GM19468 (cell line): ENCODE measurements around the gene ZMYND8.

Experiments
- ATAC-seq: cut with Tn5 transposase; IDR thresholded peaks from one replicate; pipeline ENCODE4 v1.9.1; 2021; ENCODE audit warnings: mild to moderate bottlenecking, moderate library complexity, moderate number of reproducible peaks; ENCODE audit not compliant: unreplicated experiment; ENCODE audit errors: extremely low read depth

ZMYND8 gene

DNA sequence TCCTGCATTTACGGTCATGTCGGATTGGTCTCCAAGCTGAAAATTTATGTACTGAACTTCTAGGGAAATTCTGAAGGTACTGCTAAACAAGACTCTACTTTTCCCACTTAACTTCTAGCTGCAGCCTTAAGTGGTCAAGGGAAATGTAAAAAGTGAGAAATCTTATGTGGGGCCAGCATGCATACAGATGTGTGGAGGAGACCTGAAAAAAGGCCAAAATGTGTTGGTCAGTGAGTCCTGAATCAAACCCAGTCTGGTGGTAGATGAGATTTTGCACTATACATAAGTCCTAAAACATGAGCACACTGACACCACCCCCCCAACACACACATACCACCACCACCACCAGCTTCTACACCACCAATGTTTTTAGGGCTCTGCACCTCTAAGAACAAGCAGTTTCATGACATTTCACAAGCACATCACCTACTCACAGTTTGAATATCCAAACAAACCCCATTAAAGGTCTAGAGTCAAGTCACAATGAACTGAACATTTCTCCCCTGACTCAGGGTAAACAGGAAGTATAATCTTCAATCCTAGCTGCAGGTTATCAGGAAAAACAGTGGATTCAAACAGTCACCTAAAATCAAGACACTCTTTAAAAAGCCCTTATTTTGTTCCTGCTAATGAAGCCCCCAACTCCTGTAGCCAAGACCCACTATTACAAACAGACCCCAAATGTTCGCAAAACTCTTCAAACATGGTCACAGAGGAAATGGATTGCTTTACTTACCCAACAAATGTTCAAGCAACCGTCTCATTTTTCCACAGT lies 1.6 kb downstream of the ZMYND8 start:
- ATAC-seq, result no peak

GRCh38 chr20:47354464-47354713 lies 2.1 kb downstream of the ZMYND8 start:
- no peak for ATAC-seq

DNA sequence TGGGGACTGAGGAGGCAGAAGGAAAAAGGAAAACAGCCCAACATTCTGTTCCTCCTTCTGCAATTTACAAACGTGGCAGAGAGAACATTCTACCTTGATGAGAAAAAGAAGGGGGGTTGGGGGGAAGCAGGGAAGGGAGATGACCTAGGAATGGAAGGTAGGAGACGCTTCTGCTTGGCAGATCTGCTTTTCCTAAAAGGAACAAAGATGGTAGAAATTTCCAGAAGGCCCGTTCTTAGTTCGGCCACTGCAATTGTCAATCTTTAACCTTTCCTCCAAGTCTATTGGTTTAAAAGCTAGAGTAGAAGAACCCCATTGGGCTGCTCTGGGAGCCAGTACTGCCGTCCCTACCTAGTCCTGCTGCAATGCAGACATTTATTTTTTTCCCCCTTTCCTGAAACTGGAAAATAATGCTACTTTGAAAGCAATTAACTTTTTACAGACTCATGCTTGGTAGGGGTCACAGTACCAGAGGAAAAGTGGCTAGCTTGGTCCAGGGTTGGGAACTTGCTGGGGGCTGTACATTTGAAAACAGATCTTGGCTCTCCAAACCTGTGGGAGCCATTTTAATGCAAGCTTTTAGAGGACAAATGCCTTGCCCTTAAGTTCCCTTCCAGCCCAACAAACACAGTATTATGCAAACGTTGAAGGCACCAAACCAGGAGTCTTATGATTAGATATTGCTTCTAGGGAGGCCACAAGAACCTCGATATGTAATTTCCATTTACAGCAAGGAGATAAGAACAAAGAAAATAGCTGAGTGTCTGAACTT lies 2.6 kb downstream of the ZMYND8 start:
- ATAC-seq, result no peak

GRCh38 chr20:47353239-47353691 lies 3.2 kb downstream of the ZMYND8 start:
- ATAC-seq, result no peak

GRCh38 chr20:47352332-47353238 lies 3.9 kb downstream of the ZMYND8 start:
- ATAC-seq, result no peak

DNA sequence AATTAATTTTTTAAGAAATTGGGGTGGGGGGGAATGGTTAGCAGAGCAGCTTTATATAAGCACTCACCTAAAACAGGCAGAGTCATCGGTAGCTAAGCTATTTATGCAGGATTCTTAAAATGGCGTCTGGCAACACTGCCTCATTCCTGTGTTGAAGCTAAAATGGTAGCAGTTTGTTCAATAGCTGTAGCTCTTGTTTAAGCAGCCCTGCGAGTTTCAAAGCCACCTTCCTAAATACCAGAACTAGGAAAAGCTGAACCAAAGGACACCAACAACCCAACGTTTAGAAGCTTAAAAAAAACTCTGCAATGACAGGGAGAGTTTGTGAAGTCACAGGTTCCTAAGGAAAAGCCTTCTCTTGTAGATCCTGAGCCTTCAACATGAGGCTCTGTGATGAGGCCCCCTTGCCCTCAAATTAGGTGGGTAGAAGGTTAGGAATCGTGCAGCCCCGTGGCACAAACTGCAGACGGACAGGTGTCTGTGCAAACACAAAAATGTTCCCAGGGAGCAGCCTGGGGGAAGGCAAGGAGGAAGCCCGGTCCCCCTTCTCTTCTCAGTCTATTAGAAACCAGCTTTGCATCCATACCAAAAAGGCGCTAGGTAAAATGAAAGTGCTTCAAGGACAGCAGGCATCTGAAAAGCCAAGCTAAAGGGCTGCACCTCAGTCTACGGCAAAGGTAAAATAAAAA lies 4.7 kb downstream of the ZMYND8 start:
- ATAC-seq, result no peak

DNA sequence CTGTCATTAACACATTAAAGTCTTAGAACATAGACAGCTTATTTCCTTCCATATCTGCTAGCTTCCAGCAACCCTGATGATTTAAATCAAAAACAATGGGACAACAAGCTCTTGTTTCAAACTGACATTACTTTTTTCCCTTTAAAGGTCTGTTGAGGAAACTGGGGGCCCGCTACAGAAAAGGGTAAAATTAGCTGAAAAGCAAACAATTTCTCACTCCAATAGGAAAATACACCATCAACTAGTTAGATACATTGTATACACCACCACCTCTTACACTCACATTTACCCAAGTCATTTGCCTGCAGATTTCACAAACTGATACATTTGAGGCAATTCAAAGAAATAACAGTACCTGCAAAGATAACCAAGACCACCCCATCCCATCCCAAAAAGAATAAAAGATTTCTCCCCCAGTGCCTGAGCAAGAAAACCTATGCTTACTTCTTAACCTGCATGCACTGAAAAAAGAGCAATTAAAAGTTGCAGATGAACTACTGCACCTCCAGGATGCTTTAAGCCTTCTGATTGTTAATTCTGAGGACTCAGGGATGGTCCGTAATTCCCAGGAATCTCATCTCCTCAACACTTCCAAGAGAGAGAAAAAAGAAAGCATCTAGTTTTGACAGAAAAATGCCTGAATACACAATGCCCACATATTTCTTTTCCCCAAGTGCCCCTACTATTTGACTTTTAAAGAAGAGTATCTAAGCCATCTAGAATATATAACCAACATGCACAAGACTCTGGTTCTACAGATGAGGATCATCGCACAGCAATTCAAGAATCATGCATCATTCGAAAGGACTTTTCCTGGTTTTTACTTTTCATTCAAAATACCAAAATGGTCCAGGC lies 5.6 kb downstream of the ZMYND8 start:
- ATAC-seq, result no peak

- no peak for ATAC-seq
Observed at GRCh38 chr20:47350181-47350550, 6.3 kb downstream of the ZMYND8 start.

GRCh38 chr20:47349365-47350180 lies 6.9 kb downstream of the ZMYND8 start:
- no peak for ATAC-seq

DNA sequence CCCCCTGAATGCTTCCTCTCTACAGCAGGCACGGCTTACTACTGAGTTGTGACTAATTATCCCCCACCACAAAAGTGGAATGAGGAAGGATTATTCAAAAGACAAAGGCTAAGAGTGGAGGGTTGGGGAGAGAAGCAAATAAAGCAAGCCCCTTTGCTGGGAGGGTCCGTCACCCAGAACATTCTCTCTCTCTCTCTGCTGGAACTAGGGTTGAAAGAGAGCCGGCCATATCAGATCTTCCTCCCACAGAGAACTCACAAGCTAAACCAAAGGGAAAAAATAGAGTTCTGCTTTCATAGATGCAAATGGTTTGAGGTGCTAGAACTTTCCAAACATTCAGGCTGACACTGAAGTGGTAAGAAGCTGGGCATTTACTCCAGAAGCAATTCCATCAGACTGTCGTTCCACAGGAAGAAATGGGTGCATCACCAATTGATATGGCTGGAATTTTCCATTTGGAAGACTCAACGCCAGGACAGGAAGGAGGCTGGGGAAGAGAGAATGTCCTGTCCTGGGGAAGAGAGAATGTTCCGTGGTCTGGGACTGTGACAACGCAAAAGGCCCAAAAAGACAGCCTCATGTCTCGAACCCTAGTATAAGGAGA lies 7.9 kb downstream of the ZMYND8 start:
- ATAC-seq, result no peak

DNA sequence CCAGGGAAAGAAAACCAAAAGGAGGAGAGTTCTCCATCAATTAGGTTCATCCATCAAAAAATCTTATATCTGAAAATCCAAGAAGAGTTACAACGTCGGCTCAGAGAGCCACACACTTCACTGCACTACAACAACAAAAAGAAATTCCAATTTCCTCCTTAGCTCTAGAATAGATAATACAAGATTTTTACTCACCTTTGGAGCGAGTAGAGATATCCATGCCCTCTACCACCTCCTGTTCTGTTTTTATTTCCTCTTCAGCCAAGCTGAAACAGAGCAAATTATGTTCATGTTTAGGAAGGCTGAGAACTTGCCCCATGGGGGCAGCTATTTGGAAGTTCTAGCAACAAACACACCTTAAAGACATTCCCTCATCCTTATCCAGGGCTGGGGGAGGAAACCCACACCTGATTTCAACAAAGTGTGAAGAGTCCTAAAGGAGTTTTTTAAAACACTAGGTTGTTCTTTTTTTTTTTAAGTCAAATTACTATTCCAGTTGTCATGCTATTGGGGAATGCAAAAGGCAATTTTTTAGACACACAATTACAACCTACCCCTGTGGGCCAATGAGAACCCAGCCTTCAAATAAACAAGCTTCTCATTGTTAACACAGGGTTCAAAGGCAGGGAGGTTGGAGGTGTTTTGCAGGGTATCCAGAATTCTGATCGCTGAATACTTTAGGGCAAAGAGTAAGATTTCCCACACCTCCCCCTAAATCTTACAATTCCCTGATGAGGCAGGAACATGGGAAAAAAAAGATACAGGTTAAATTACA lies 8.7 kb downstream of the ZMYND8 start:
- no peak for ATAC-seq

- no peak for ATAC-seq
Observed at GRCh38 chr20:47346172-47346571, 10.3 kb downstream of the ZMYND8 start.

GRCh38 chr20:47345214-47345613 lies 11.3 kb downstream of the ZMYND8 start:
- no peak for ATAC-seq

GRCh38 chr20:47343007-47343472 lies 13.5 kb downstream of the ZMYND8 start:
- ATAC-seq, result no peak

DNA sequence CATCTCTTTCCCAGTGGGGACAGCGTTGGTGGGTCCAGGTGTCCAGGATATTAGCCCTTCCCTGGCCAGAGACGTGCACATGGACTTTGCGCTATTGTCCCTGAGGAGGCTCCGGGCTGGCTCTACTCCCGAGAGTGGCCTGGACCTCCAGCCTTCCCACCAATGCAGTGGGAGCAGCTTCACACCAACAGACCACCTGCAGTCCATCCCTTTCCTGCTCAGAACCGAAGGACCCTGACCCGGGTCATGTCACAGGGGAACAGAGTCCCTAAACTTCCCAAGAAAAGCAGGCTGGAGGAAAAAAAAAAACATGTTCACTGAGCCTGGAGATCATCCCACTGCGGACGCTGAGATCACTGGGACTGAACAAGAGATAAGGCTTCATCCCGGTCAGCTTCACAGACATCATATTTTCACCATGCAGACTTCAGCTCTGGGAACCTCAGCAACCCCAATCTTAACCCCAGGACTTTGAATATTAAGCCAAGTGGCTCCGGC lies 18.3 kb downstream of the ZMYND8 start:
- no peak for ATAC-seq

GRCh38 chr20:47337413-47337812 lies 19.1 kb downstream of the ZMYND8 start:
- ATAC-seq, result no peak

- ATAC-seq, result no peak
Observed at GRCh38 chr20:47336129-47336754, 20.3 kb downstream of the ZMYND8 start.
